PFSK-1 (cell line): ENCODE measurements around the gene ZSCAN22.

Experiments
- POLR2AphosphoS5 ChIP-seq: IDR thresholded peaks from 2 replicates; pipeline ENCODE4 v1.6.1; 2012; ENCODE audit warnings: low read depth, mild to moderate bottlenecking, control low read depth, low read length, moderate library complexity
- TAF1 ChIP-seq: IDR thresholded peaks from 2 replicates; pipeline ENCODE4 v1.6.1; 2012; ENCODE audit warnings: low read length, control low read depth, borderline replicate concordance; ENCODE audit not compliant: insufficient read depth
- TF ChIP-seq, protein P1 (sequence below), 2 experiments: IDR thresholded peaks; 2 replicates each; pipeline versions ENCODE4 v1.6.1 to v1.8.0; 2011 to 2012; ENCODE audit warnings: low read depth in 2 of 2, low read length in 2 of 2, control low read depth in 1 of 2, inconsistent platforms in 1 of 2, mild to moderate bottlenecking in 1 of 2, moderate library complexity in 1 of 2; ENCODE audit not compliant: insufficient read depth in 1 of 2

DNA sequence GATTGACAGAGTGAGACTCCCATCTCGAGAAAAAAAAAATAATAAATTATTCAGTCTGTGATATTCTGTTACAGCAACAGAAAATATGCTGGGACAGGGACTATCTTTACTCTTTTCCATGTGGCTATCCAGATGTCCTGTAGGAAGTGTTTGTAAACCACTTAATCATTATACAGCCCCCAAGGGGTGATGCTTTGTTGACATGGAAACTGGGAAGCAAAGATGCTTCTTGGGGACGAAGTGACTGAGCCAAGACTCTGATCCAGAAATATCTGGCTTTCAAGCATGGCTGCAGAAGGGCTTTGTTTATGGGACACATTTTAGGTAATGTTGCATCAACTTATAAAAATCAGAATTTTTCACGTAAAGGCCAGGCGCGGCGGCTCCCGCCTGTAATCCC lies 42.6 kb upstream of the ZSCAN22 start:
- TF ChIP-seq TAF1, result no peak
- no peak for TF ChIP-seq POLR2AphosphoS5
- TF ChIP-seq, protein P1, sequence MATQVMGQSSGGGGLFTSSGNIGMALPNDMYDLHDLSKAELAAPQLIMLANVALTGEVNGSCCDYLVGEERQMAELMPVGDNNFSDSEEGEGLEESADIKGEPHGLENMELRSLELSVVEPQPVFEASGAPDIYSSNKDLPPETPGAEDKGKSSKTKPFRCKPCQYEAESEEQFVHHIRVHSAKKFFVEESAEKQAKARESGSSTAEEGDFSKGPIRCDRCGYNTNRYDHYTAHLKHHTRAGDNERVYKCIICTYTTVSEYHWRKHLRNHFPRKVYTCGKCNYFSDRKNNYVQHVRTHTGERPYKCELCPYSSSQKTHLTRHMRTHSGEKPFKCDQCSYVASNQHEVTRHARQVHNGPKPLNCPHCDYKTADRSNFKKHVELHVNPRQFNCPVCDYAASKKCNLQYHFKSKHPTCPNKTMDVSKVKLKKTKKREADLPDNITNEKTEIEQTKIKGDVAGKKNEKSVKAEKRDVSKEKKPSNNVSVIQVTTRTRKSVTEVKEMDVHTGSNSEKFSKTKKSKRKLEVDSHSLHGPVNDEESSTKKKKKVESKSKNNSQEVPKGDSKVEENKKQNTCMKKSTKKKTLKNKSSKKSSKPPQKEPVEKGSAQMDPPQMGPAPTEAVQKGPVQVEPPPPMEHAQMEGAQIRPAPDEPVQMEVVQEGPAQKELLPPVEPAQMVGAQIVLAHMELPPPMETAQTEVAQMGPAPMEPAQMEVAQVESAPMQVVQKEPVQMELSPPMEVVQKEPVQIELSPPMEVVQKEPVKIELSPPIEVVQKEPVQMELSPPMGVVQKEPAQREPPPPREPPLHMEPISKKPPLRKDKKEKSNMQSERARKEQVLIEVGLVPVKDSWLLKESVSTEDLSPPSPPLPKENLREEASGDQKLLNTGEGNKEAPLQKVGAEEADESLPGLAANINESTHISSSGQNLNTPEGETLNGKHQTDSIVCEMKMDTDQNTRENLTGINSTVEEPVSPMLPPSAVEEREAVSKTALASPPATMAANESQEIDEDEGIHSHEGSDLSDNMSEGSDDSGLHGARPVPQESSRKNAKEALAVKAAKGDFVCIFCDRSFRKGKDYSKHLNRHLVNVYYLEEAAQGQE (IDR thresholded peaks at IDR 0.05; ENCODE audit: insufficient read depth in 1 of 2, low read depth in 2 of 2, low read length in 2 of 2), result no peak
